ACC112 (cell line): ENCODE results near the gene GRAMD1C.
"Not testable (repeated sequence)": the region's sequence is repeated elsewhere in the genome, so short reads cannot be mapped to it uniquely, and the experiment has no call there.

Source experiments
- H2AFZ ChIP-seq: fragments of 200-600 bp; sonication (generic); one replicate; pipeline ENCODE4 v1.6.0; 2017; ENCODE audit warnings: antibody characterized with exemption, low read length; ENCODE audit not compliant: unreplicated experiment
- H3K27ac ChIP-seq: fragments of 200-600 bp; sonication (generic); 2 replicates; pipeline ENCODE4 v1.5.1; 2014; ENCODE audit warnings: low read depth, mild to moderate bottlenecking, antibody characterized with exemption, low read length, moderate library complexity
- H3K27me3 ChIP-seq: fragments of 200-600 bp; sonication (generic); 2 replicates; pipeline ENCODE4 v1.6.1; 2014; ENCODE audit warnings: mild to moderate bottlenecking, antibody characterized with exemption, low read length, moderate library complexity, mixed read lengths; ENCODE audit not compliant: insufficient read depth
- H3K36me3 ChIP-seq: fragments of 200-600 bp; sonication (generic); 2 replicates; pipeline ENCODE4 v1.6.1; 2016; ENCODE audit warnings: mild to moderate bottlenecking, antibody characterized with exemption, low read length, moderate library complexity, mixed read lengths; ENCODE audit not compliant: insufficient read depth
- H3K4me1 ChIP-seq: fragments of 200-600 bp; sonication (generic); one replicate; pipeline ENCODE4 v1.6.1; 2016; ENCODE audit warnings: low read length, mixed read lengths; ENCODE audit not compliant: insufficient read depth, unreplicated experiment, control insufficient read depth
- H3K4me3 ChIP-seq: fragments of 200-600 bp; sonication (generic); 2 replicates; pipeline ENCODE4 v1.5.1; 2014; ENCODE audit warnings: mild to moderate bottlenecking, low read depth, low read length
- H3K79me2 ChIP-seq: fragments of 200-600 bp; sonication (generic); one replicate; pipeline ENCODE4 v1.6.0; 2016; ENCODE audit warnings: low read length; ENCODE audit not compliant: control insufficient read depth, unreplicated experiment, insufficient read depth

GRAMD1C gene

GRCh38 chr3:113850391-113850790, 11.8 kb downstream of the GRAMD1C start:
- not testable (repeated sequence) for H3K27me3 ChIP-seq, H3K4me1 ChIP-seq, H3K27ac ChIP-seq

GRCh38 chr3:113852506-113852905, 13.9 kb downstream of the GRAMD1C start:
- H3K36me3 ChIP-seq, result no peaks in the 10 kb centered on the region
- H3K79me2 ChIP-seq, result no peaks in the 10 kb centered on the region
- H3K4me1 ChIP-seq, result no peaks in the 10 kb centered on the region
- no peak overlapping the region for H2AFZ ChIP-seq
- no peak overlapping the region for H3K4me3 ChIP-seq
- H3K27ac ChIP-seq, result no peak overlapping the region
- H3K27me3 ChIP-seq, result no peaks in the 10 kb centered on the region

More at GRCh38 chr3:113850391-113850790, 11.8 kb downstream of the GRAMD1C start:
- H3K4me3 ChIP-seq, H2AFZ ChIP-seq, H3K79me2 ChIP-seq, H3K36me3 ChIP-seq: not testable (repeated sequence)

- H3K4me1 ChIP-seq, result peaks cover 8% of the 10 kb centered on the region
- H3K79me2 ChIP-seq, result no peaks in the 10 kb centered on the region
- peak overlapping the region; percentile 14 for H2AFZ ChIP-seq
- H3K27me3 ChIP-seq, result no peaks in the 10 kb centered on the region
- H3K27ac ChIP-seq, result peak overlapping the region; percentile 78
- H3K36me3 ChIP-seq, result no peaks in the 10 kb centered on the region
- peak overlapping the region; percentile 6; the same call in 1 of the 2 replicates for H3K4me3 ChIP-seq
These were observed 28.9 kb downstream of the GRAMD1C start for GRCh38 chr3:113867506-113867905.

GRCh38 chr3:113873293-113873692, 34.7 kb downstream of the GRAMD1C start:
- Histone ChIP-seq H3K4me1 (no peaks in the 10 kb centered on the region), H3K4me3 (no peak overlapping the region), H3K27me3 (no peaks in the 10 kb centered on the region), H3K79me2 (no peaks in the 10 kb centered on the region), H3K27ac (no peak overlapping the region), H3K36me3 (no peaks in the 10 kb centered on the region), H2AFZ (no peak overlapping the region)

- Histone ChIP-seq H3K79me2 (no peaks in the 10 kb centered on the region), H2AFZ (no peak overlapping the region), H3K27me3 (no peaks in the 10 kb centered on the region), H3K4me1 (no peaks in the 10 kb centered on the region), H3K36me3 (no peaks in the 10 kb centered on the region), H3K4me3 (no peak overlapping the region), H3K27ac (no peak overlapping the region)
These were observed 35.4 kb downstream of the GRAMD1C start for GRCh38 chr3:113873814-113874526.

GRCh38 chr3:113878403-113878802, 39.8 kb downstream of the GRAMD1C start:
- H3K79me2 ChIP-seq, result no peaks in the 10 kb centered on the region
- H3K4me1 ChIP-seq, result no peaks in the 10 kb centered on the region
- no peaks in the 10 kb centered on the region for H3K27me3 ChIP-seq
- no peak overlapping the region for H3K4me3 ChIP-seq
- H3K27ac ChIP-seq, result no peak overlapping the region
- no peak overlapping the region for H2AFZ ChIP-seq
- H3K36me3 ChIP-seq, result peaks cover under 1% of the 10 kb centered on the region; the same call in 1 of the 2 replicates

- H3K36me3 ChIP-seq, result peaks cover 7% of the 10 kb centered on the region
- no peak overlapping the region for H3K27ac ChIP-seq
- no peaks in the 10 kb centered on the region for H3K79me2 ChIP-seq
- no peak overlapping the region for H3K4me3 ChIP-seq
- H2AFZ ChIP-seq, result no peak overlapping the region
- no peaks in the 10 kb centered on the region for H3K4me1 ChIP-seq
- H3K27me3 ChIP-seq, result no peaks in the 10 kb centered on the region
These were observed 46.5 kb downstream of the GRAMD1C start for GRCh38 chr3:113885050-113885449.

GRCh38 chr3:113890256-113890900, 51.8 kb downstream of the GRAMD1C start:
- Histone ChIP-seq H3K79me2 (no peaks in the 10 kb centered on the region), H3K36me3 (no peaks in the 10 kb centered on the region), H3K4me1 (no peaks in the 10 kb centered on the region), H3K27ac (no peak overlapping the region), H3K4me3 (no peak overlapping the region), H2AFZ (no peak overlapping the region), H3K27me3 (no peaks in the 10 kb centered on the region)

- H3K79me2 ChIP-seq, result no peaks in the 10 kb centered on the region
- H3K27ac ChIP-seq, result no peak overlapping the region
- H2AFZ ChIP-seq, result no peak overlapping the region
- H3K27me3 ChIP-seq, result no peaks in the 10 kb centered on the region
- H3K36me3 ChIP-seq, result no peaks in the 10 kb centered on the region
- peaks cover 12% of the 10 kb centered on the region for H3K4me1 ChIP-seq
- H3K4me3 ChIP-seq, result no peak overlapping the region
These were observed 56.3 kb downstream of the GRAMD1C start for GRCh38 chr3:113894927-113895326.

GRCh38 chr3:113895964-113896363, 57.4 kb downstream of the GRAMD1C start:
- H3K27ac ChIP-seq, result no peak overlapping the region
- no peaks in the 10 kb centered on the region for H3K79me2 ChIP-seq
- no peaks in the 10 kb centered on the region for H3K27me3 ChIP-seq
- H2AFZ ChIP-seq, result no peak overlapping the region
- no peaks in the 10 kb centered on the region for H3K36me3 ChIP-seq
- H3K4me1 ChIP-seq, result peaks cover 12% of the 10 kb centered on the region
- no peak overlapping the region for H3K4me3 ChIP-seq

- peaks cover 12% of the 10 kb centered on the region for H3K4me1 ChIP-seq
- H3K4me3 ChIP-seq, result peak overlapping the region; percentile 59
- no peaks in the 10 kb centered on the region for H3K36me3 ChIP-seq
- H3K27me3 ChIP-seq, result no peaks in the 10 kb centered on the region
- no peak overlapping the region for H2AFZ ChIP-seq
- no peaks in the 10 kb centered on the region for H3K79me2 ChIP-seq
- no peak overlapping the region for H3K27ac ChIP-seq
These were observed 58.3 kb downstream of the GRAMD1C start for GRCh38 chr3:113896930-113897329.
